HG03108 (cell line): ENCODE data around the gene SWI5.
"Not testable (repeated sequence)": the region's sequence is repeated elsewhere in the genome, so short reads cannot be mapped to it uniquely, and the experiment has no call there.

Source experiments
- ATAC-seq: cut with Tn5 transposase; IDR thresholded peaks from one replicate; pipeline ENCODE4 v1.9.1; 2021; ENCODE audit warnings: moderate library complexity; ENCODE audit not compliant: unreplicated experiment

SWI5 gene

DNA sequence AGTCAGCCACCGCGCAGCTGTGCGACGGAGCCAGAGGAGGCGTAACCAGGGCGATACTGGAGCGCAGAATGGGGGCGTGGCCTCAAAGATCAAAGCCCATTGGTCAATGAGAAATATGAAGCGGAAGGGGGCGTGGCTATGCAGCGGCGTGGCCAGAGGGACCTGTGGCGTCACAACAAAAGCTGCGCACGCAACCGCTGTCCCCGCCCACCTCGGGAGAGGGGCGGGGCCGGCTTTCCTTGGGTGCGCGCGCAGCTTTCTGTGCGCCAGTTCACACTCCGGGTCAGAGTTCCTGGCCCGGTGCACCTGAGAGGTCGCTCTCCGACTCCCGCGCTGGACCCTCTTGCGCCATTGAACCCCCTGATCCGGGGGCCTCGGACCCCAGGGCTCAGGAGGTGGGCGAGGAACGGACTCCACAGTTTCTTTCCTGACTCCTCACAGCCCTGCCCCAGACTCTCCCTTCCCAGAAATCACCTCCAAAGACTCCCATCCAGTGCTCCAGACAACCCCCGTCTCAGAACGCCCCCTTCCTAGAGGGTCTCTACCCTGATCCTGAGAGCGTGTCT, at the start of gene SWI5:
Gene SWI5 (plus strand): TSS at position 269 of the 566 bp plus-strand sequence.
- peak; percentile 94 for ATAC-seq

GRCh38 chr9:128226412-128226801, 49.7 kb upstream of the SWI5 start:
- ATAC-seq, result no peak

DNA sequence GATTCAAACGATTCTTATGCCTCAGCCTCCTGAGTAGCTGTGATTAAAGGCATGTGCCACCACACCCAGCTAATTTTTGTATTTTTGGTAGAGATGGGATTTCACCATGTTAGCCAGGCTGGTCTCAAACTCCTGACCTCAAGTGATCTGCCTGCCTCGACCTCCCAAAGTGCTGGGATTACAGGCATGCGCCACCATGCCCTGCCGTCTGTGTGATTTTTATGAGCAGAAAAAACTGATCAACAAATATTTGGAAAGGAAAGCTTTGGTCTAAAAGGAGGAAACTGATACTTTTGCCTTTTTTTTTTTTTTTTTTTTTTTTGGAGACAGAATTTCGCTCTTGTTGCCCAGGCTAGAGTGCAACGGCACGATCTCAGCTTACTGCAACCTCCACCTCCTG, 45.2 kb upstream of the SWI5 start:
- ATAC-seq, result not testable (repeated sequence)

- ATAC-seq, result no peak
These were observed 44.2 kb upstream of the SWI5 start for GRCh38 chr9:128231638-128232527.

DNA sequence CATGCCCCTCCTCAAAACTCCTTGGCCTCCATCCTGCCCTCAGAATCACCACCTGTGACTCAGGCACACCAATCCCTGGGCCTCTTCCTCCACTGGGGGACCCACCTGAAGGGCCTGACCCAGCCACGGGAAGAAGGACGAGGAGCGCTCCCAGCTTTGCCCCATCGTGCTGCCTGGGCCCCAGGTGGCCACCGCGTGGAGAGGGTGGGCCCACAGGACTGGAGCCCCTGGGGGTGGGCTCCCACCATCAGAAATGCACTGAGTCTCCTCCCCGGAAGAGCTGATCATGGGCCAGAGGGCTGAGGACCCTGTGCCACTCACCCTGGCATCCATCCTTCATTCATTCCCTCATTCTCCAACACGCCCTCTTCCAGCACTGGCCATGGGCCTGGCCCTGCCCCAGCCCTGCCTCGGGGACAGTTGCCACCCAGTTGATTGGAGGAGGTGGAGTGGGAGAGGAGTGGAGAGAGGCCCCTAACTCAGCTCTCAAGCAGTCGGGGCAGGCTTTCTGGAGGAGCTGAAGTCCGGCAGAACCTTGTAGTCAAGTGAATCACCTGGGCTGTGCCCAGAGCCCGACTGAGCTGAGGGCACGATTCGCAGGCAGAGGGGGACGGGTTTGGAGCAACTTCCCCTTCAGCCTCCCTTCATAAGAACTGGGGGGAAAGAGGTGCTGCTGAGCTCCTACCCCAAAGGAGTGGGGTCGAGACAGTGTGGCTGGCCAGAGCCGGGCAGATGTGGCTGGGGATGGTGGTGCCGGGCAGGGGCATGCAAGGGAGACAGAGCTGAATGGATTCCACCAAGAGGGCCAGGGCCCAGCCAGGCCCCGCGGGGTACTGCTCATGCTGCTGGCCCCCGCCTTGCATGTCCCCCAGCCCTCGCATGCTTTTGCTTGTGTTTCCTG, 43.3 kb upstream of the SWI5 start:
- ATAC-seq, result no peak

GRCh38 chr9:128233817-128234406, 42.2 kb upstream of the SWI5 start:
- no peak for ATAC-seq

GRCh38 chr9:128242124-128242523, 34.0 kb upstream of the SWI5 start:
- ATAC-seq, result no peak

- ATAC-seq, result no peak
These were observed 33.3 kb upstream of the SWI5 start for GRCh38 chr9:128242828-128243214.

GRCh38 chr9:128243215-128244018, 32.7 kb upstream of the SWI5 start:
- ATAC-seq, result no peak

GRCh38 chr9:128244091-128244836, 31.8 kb upstream of the SWI5 start:
- ATAC-seq, result no peak

GRCh38 chr9:128244837-128245231, 31.2 kb upstream of the SWI5 start:
- no peak for ATAC-seq

- no peak for ATAC-seq
These were observed 30.5 kb upstream of the SWI5 start for GRCh38 chr9:128245421-128246151.

- no peak for ATAC-seq
These were observed 29.6 kb upstream of the SWI5 start for GRCh38 chr9:128246471-128246870.

GRCh38 chr9:128247226-128247803, 28.8 kb upstream of the SWI5 start:
- ATAC-seq, result no peak

DNA sequence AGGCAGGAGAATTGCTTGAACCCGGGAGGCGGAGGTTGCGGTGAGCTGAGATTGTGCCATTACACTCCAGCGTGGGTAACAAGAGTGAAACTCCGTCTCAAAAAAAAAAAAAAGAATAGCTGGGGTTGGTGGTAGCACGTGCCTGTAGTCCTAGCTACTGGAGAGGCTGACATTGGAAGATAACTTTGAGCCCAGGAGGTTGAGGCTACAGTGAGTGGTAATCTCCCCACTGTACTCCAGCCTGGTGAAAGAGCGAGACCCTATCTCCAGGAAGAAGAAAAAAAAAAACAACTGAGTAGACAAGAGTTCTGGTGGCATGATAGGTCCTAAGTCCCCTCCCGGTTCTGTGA, 26.5 kb upstream of the SWI5 start:
- ATAC-seq, result no peak

DNA sequence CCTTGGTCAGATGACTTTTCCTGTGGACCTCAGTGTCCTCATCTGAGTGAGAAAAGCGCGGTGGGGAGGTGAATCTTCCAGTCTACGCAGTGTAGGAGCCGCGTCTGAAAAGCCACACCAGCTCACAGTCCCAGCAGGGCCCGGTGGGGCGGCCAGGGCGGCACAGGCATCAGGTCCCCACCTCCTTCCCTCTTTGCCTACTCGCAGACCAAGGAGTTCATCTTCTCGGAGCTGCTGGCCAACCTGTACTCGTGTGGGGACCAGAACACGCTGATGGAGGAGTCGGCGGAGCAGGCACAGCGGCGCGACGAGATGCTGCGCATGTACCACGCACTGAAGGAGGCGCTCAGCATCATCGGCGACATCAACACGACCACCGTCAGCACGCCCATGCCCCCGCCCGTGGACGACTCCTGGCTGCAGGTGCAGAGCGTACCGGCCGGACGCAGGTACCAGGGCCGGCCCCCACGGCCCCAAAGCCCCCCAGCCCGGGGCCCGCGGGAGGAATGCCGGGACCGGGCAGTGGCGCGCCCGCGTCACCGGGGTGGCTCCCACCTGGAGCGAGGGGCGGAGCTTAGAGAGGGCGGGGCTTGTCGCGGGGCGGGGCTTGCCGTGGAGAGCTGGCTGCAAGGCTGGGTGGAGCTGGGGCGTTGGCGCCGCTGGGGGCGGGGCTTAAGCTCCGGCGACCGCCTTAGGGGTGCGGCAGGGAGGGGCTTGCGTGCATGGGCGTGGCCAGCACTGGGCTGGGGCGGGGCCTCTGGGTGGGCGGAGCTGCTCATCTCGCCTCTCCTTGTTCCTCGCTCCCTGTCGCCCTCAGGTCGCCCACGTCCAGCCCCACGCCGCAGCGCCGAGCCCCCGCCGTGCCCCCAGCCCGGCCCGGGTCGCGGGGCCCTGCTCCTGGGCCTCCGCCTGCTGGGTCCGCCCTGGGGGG, 25.9 kb upstream of the SWI5 start:
- ATAC-seq, result peak; percentile 85

- no peak for ATAC-seq
These were observed 25.0 kb upstream of the SWI5 start for GRCh38 chr9:128250839-128251731.
